Heart left ventricle (tissue), 16 donors: ENCODE measurements around the gene SCD. TPM values are rescaled to one million over a fixed set of nuclear protein-coding genes. Genes with fewer than 3 reads are reported as not detected.

Source experiments
- ATAC-seq, 4 donors: fragments of 200-7000 bp; cut with Tn5 transposase; one replicate each; pipeline ENCODE4 v1.9.1; 2020 to 2022; ENCODE audit warnings: moderate library complexity in 4 of 4, mild to moderate bottlenecking in 3 of 4, moderate number of reproducible peaks in 1 of 4
- DNase-seq, 5 donors: peaks; one replicate each; pipeline ENCODE4 v3.0.0-alpha.2; 2020
- H3K27ac ChIP-seq, 12 donors: fragments of 200-600 bp; sonication (generic) in 4 of 12; one replicate each; pipeline versions ENCODE4 v1.5.0 to v1.8.0; 2016 to 2022; ENCODE audit warnings: mild to moderate bottlenecking in 2 of 12
- H3K27me3 ChIP-seq, 9 donors: fragments of 200-600 bp; sonication (generic) in 2 of 9; one replicate each; pipeline versions ENCODE4 v1.5.1 to v1.8.0; 2016 to 2022; ENCODE audit warnings: mild to moderate bottlenecking in 3 of 9
- H3K36me3 ChIP-seq, 9 donors: fragments of 200-600 bp; sonication (generic) in 2 of 9; one replicate each; pipeline versions ENCODE4 v1.5.0 to v1.8.0; 2018 to 2022; ENCODE audit warnings: mild to moderate bottlenecking in 2 of 9
- H3K4me1 ChIP-seq, 12 donors: fragments of 200-600 bp; sonication (generic) in 4 of 12; one replicate each; pipeline versions ENCODE4 v1.5.0 to v1.8.0; 2016 to 2022; ENCODE audit warnings: mild to moderate bottlenecking in 3 of 12
- H3K4me3 ChIP-seq, 12 donors: fragments of 200-600 bp; sonication (generic) in 4 of 12; one replicate each; pipeline versions ENCODE4 v1.5.0 to v1.8.0; 2017 to 2022; ENCODE audit warnings: mild to moderate bottlenecking in 9 of 12, moderate library complexity in 4 of 12
- H3K9me3 ChIP-seq, 12 donors: fragments of 200-600 bp; sonication (generic) in 4 of 12; one replicate each; pipeline versions ENCODE4 v1.5.0 to v1.8.0; 2016 to 2022; ENCODE audit warnings: mild to moderate bottlenecking in 1 of 12
- CTCF ChIP-seq, 12 donors: fragments of 200-600 bp; sonication (generic) in 4 of 12; IDR thresholded peaks; one replicate each; pipeline versions ENCODE4 v1.5.0 to v1.8.0; 2018 to 2022; ENCODE audit warnings: antibody characterized with exemption in 12 of 12, mild to moderate bottlenecking in 5 of 12
- POLR2A ChIP-seq, 2 donors: fragments of 450-650 bp; IDR thresholded peaks; one replicate each; pipeline ENCODE4 v1.6.1; 2017; ENCODE audit warnings: antibody characterized with exemption in 2 of 2, mild to moderate bottlenecking in 2 of 2, moderate library complexity in 2 of 2
- WGBS, 4 donors: extraction: QIAGEN DNeasy Blood & Tissue Kit in 2 of 4; methylation state at CpG; one replicate each; pipeline versions ENCODE4 v1.1.5 to v1.1.7; 2013 to 2018; 5-methylcytosine and 5-hydroxymethylcytosine counted together
- intact Hi-C, 10 donors: fragments of 100-400 bp; cut with DNase I; formaldehyde crosslinking; loops; one replicate each; pipeline versions ENCODE4 v1.11.1 to v1.14.2; 2022
- polyA plus RNA-seq, 2 donors: library from polyadenylated mRNA; stranded (reverse); fragments of 200-250 nt; gene quantifications; one replicate each; pipeline ENCODE4 v1.2.3, GENCODE V29; 2013
- total RNA-seq, 9 donors: library from RNA; depleted of rRNA in 2 of 9; stranded (reverse); fragments of >200 nt in 2 of 9; fragmentation: NEBNext Ultra II Directional in 3 of 9; extraction: Animal tissue kit (Norgen Biotek cat#: 25700) in 3 of 9; gene quantifications; one replicate each; pipeline versions ENCODE4 v1.1.0 to v1.2.4, GENCODE V29; 2016 to 2023
- donor health status: ischemic (EF 13 %, LVEDD 7.1; RV severe dilation, severe dysfunction).
- donor health status: healthy with polysubstance abuse.
- donor health status: DM: no; HTN: yes; CAD: no.
- donor health status: DM: no; HTN: no; CAD: no.
- donor health status: ischemic (EF 25% LVEDD 6.9; RV normal size, moderate dysfunction).
- donor health status: ischemic (EF 25% LVEDD 5.7; RV mildly dilated, moderate dysfunction).
- donor health status: healthy.
- donor health status: DM: yes; HTN: yes; CAD: no.
- donor health status: ischemic (EF 35%, LVEDD 5.7; RV mildly dilated, moderate dysfunction).
- donor health status: nonischemic (EF 11% LVEDD 7.7; RV severe dilation, severe dysfunction).
- donor health status: DM: yes; HTN: yes; CAD: no.
- donor health status: PGD.
- donor health status: ischemic (EF 29% LVEDD 5.4; RV normal size, mild dysfunction).
- donor health status: nonischemic (EF 23%, LVEDD 6.1; RV moderate dilation, normal function).

The SCD gene
- total and polyA plus RNA-seq, 11 donors = 2.3 to 216 (median 9.4) TPM

- DNase-seq (no peak), ATAC-seq (no peak)
- intact Hi-C loops = no loop called here
- Histone ChIP-seq H3K27ac (no peak overlapping the region), H3K4me3 (no peak overlapping the region), H3K9me3 (no peaks in the 10 kb centered on the region), H3K36me3 (peaks cover 0 to 11% (median 0%) of the 10 kb centered on the region in 9 donors), H3K4me1 (peaks cover 0 to 21% (median 11%) of the 10 kb centered on the region in 12 donors), H3K27me3 (peaks cover 0 to 37% (median 0%) of the 10 kb centered on the region in 9 donors)
- 85 to 90% (median 87%) methylated on average over 5 of the region's 5 CpGs for WGBS, 4 donors
- TF ChIP-seq POLR2A (IDR thresholded peaks at IDR 0.05) = no peak
- TF ChIP-seq CTCF (IDR thresholded peaks at IDR 0.05) = no peak
Observed at GRCh38 chr10:100350914-100351485, 4.0 kb downstream of the SCD start.

- peaks cover 0 to 9% (median 0%) of the 10 kb centered on the region in 9 donors for H3K27me3 ChIP-seq
- no peak overlapping the region for H3K27ac ChIP-seq
- H3K4me1 ChIP-seq = peaks cover 0 to 9% (median 4%) of the 10 kb centered on the region in 12 donors
- no peaks in the 10 kb centered on the region for H3K9me3 ChIP-seq
- TF ChIP-seq CTCF (IDR thresholded peaks at IDR 0.05) (no peak), POLR2A (IDR thresholded peaks at IDR 0.05) (no peak)
- 87 to 91% (median 88%) methylated on average over 6 of the region's 6 CpGs for WGBS, 4 donors
- H3K4me3 ChIP-seq = no peak overlapping the region
- ATAC-seq = no peak
- intact Hi-C loops = no loop called here
- peaks cover 0 to 11% (median 0%) of the 10 kb centered on the region in 9 donors for H3K36me3 ChIP-seq
- DNase-seq = no peak
Observed at GRCh38 chr10:100353770-100354485, 6.9 kb downstream of the SCD start.

- Histone ChIP-seq H3K27ac (no peak overlapping the region), H3K9me3 (no peaks in the 10 kb centered on the region), H3K4me3 (no peak overlapping the region), H3K27me3 (no peaks in the 10 kb centered on the region), H3K4me1 (peaks cover 0 to 20% (median 14%) of the 10 kb centered on the region in 12 donors), H3K36me3 (peaks cover 0 to 11% (median 0%) of the 10 kb centered on the region in 9 donors)
- intact Hi-C loops = no loop called here
- WGBS, 4 donors = 70 to 80% (median 74%) methylated on average over 4 of the region's 4 CpGs
- DNase-seq (no peak), ATAC-seq (no peak)
- TF ChIP-seq CTCF (IDR thresholded peaks at IDR 0.05) (no peak), POLR2A (IDR thresholded peaks at IDR 0.05) (no peak)
Observed at GRCh38 chr10:100355086-100355485, 8.1 kb downstream of the SCD start.
